Ramos (cell line): ENCODE results near the gene SPACA4.

Source experiments
- in situ Hi-C: fragments of 300-500 bp; cut with MboI; formaldehyde crosslinking; loops from one replicate; pipeline ENCODE4 v1.14.3; 2022; ENCODE audit warnings: low sequenced_read_pairs; ENCODE audit not compliant: unreplicated experiment

Gene SPACA4

GRCh38 chr19:48596237-48596636, 10.3 kb upstream of the SPACA4 start:
- in situ Hi-C loops, result no loop called here

GRCh38 chr19:48596679-48597465, 9.7 kb upstream of the SPACA4 start:
- in situ Hi-C loops, result no loop called here

- in situ Hi-C loops, result no loop called here
These were observed 7.4 kb upstream of the SPACA4 start for GRCh38 chr19:48598996-48599700.

- in situ Hi-C loops, result no loop called here
These were observed 5.7 kb upstream of the SPACA4 start for GRCh38 chr19:48600679-48601417.

GRCh38 chr19:48603001-48603400, 3.5 kb upstream of the SPACA4 start:
- in situ Hi-C loops, result no loop called here

- in situ Hi-C loops, result no loop called here
These were observed 3.1 kb upstream of the SPACA4 start for GRCh38 chr19:48603449-48603848.

GRCh38 chr19:48603850-48604249, 2.7 kb upstream of the SPACA4 start:
- in situ Hi-C loops, result no loop called here

GRCh38 chr19:48607359-48607755, 815 bp downstream of the SPACA4 start:
- in situ Hi-C loops, result no loop called here

- in situ Hi-C loops, result no loop called here
These were observed 2.3 kb downstream of the SPACA4 start for GRCh38 chr19:48608798-48609263.

- in situ Hi-C loops, result no loop called here
These were observed 3.1 kb downstream of the SPACA4 start for GRCh38 chr19:48609571-48610108.

- in situ Hi-C loops, result no loop called here
These were observed 5.3 kb downstream of the SPACA4 start for GRCh38 chr19:48611872-48612271.

- in situ Hi-C loops, result no loop called here
These were observed 6.7 kb downstream of the SPACA4 start for GRCh38 chr19:48613024-48613851.

GRCh38 chr19:48613852-48614435, 7.4 kb downstream of the SPACA4 start:
- in situ Hi-C loops, result no loop called here

- in situ Hi-C loops, result no loop called here
These were observed 8.1 kb downstream of the SPACA4 start, which contains the start of gene FAM83E for GRCh38 chr19:48614436-48615230. FAM83E (minus strand) TSS chr19:48615076; CDS start chr19:48613372, 1,704 bp downstream.

- in situ Hi-C loops, result no loop called here
These were observed 8.9 kb downstream of the SPACA4 start for GRCh38 chr19:48615231-48616040.

- in situ Hi-C loops, result no loop called here
These were observed 9.5 kb downstream of the SPACA4 start for GRCh38 chr19:48616041-48616436.

GRCh38 chr19:48616491-48617056, 10.0 kb downstream of the SPACA4 start:
- in situ Hi-C loops, result no loop called here
